Measurements from ENCODE around the gene DLG2. TPM values are rescaled to one million over a fixed set of nuclear protein-coding genes. Genes with fewer than 3 reads are reported as not detected.

Gene DLG2
- polyA plus RNA-seq, 1 donor, result 8.1 TPM

DNA sequence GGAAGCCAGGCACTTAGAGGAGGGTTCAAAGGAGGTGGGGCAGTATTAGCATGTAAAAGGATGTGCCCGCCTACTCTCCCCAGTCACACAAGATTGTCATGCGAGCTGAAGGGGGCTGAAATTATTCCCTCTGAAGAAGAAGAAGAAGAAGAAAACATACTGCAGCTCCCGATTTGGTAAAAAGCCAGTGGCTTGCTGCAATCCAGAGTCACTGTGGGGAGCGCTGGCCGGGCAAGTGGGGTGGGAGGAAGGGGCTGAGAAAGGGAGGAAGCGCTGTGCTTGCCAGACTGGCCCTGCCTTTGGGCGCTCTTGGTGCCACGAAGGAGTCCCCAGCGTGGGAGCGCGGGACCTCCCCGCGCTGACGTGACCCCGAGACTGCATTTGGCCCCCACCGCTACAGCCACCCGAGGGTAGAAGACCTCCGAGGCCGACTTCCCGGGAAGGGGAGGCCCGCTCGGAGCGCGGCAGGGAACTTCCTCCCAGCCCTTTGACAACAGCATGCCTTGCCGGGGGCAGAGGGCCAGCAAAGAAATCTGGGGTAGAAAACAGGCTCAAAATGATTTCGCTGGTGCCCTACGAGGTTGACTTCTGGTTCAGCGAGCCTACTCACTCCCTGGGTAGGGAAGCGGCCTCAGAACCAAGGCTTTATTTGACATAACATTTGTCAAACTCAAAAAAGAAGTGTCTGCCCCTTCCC lies 906.3 kb downstream of the DLG2 start:
- Histone ChIP-seq H3K9me3 (ENCODE audit: control insufficient read depth, low read depth, low read length) (no peaks in the 10 kb centered on the region), H3K4me1 (ENCODE audit: control insufficient read depth, insufficient read depth, low read length) (no peaks in the 10 kb centered on the region), H3K27me3 (ENCODE audit: control insufficient read depth, insufficient read depth, low read length) (peaks cover 22% of the 10 kb centered on the region), H3K27ac (ENCODE audit: low read length) (no peak overlapping the region), H3K36me3 (ENCODE audit: control insufficient read depth, insufficient read depth, low read length) (no peaks in the 10 kb centered on the region), H3K4me3 (ENCODE audit: low read length) (peak overlapping the region; percentile 37)
- peak in 1 of 2 donors; percentile 12 for DNase-seq
- WGBS (ENCODE audit: insufficient coverage, low lambda C conversion rate), result no CpG with 5 or more reads among the region's 29 CpGs

DNA sequence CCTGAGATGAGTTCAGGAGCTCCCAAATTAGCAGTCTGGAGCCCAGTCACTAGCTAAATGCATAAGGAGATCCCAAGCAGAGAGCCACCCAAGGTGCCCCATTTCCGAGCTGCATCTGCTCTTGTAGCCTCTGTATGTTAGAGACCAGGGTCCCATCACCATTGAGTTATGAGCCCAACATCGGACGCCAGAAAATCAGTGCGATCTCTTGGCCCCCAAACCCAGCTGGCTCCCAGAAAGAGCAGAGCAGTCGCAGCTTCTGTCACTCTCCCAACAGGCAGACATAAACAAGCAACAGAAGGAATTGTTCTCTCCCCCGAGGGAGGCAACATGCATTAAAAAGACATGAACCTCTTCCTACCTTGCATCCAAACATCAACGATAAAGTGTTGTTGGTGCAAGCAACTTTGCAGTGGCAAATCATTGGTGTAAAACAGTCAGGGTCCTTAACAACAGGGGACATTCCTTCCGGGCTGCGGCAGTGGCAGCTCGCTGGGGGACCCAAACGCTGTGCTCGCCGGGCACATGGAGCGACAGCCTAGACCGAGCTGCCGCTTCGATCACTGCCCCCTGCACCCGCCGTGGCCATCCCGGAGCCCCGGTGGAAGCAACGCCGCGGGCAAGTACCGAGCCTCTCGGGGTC lies 907.1 kb downstream of the DLG2 start:
- no peak overlapping the region for H3K27ac ChIP-seq (ENCODE audit: low read length)
- WGBS (ENCODE audit: insufficient coverage, low lambda C conversion rate), result no CpG with 5 or more reads among the region's 26 CpGs

DNA sequence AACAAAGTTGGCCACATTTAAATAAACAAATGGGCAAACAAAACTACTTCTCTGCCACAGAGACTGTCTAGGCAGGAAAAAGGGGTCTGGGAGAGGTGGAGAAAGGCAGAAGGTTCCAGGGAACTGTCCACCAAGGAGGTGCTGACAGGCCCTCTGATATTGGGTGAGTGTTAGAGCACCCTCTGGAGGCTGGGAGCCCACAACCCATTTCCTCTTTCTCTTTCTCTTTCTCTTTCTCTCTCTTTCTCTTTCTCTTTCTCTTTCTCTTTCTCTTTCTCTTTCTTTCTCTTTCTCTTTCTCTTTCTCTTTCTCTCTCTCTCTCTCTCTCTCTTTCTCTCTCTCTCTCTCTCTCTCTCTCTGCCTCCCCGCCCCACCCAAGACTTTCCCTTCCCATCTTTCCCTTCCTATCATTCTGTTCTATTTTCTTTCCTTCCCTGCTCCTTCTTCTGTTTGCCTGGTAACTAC lies 912.8 kb downstream of the DLG2 start:
- Histone ChIP-seq H3K27me3 (ENCODE audit: control insufficient read depth, insufficient read depth, low read length) (peaks cover 1% of the 10 kb centered on the region), H3K9me3 (ENCODE audit: control insufficient read depth, low read depth, low read length) (peaks cover 3% of the 10 kb centered on the region), H3K27ac (ENCODE audit: low read length) (no peak overlapping the region), H3K36me3 (ENCODE audit: control insufficient read depth, insufficient read depth, low read length) (no peaks in the 10 kb centered on the region), H3K4me1 (ENCODE audit: control insufficient read depth, insufficient read depth, low read length) (no peaks in the 10 kb centered on the region), H3K4me3 (ENCODE audit: low read length) (no peak overlapping the region)
- peak; percentile 52 to 54 for DNase-seq
- 20% methylated on average over 1 of the region's 1 CpG for WGBS (ENCODE audit: insufficient coverage, low lambda C conversion rate)

More for the DNA sequence above, 907.1 kb downstream of the DLG2 start:
- Histone ChIP-seq H3K4me1 (ENCODE audit: control insufficient read depth, insufficient read depth, low read length) (no peaks in the 10 kb centered on the region), H3K27me3 (ENCODE audit: control insufficient read depth, insufficient read depth, low read length) (peaks cover 22% of the 10 kb centered on the region), H3K36me3 (ENCODE audit: control insufficient read depth, insufficient read depth, low read length) (no peaks in the 10 kb centered on the region), H3K4me3 (ENCODE audit: low read length) (peak overlapping the region; percentile 37), H3K9me3 (ENCODE audit: control insufficient read depth, low read depth, low read length) (no peaks in the 10 kb centered on the region)
- DNase-seq, result no peak

DNA sequence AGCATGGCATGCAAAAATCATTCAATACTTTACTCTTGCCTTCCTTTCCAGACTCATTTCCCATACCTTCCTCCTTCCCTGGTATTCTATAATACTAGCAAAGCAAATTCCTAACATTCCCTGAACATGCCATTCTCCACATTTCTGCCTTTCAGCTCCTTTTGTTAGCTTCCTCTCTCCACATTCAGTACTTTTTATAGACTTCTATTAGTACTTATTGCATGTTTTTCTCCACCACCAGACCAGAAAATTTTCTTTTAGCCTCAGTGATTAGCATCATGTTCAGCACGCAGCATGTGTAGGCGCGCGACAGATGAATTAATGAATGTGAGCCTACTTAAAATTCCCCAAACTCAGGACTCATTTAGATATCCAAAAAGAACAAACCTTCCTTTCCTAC lies 935.3 kb downstream of the DLG2 start:
- H3K4me1 ChIP-seq (ENCODE audit: control insufficient read depth, insufficient read depth, low read length), result no peaks in the 10 kb centered on the region
- no peak overlapping the region for H3K4me3 ChIP-seq (ENCODE audit: low read length)
- DNase-seq, result no peak
- no peaks in the 10 kb centered on the region for H3K36me3 ChIP-seq (ENCODE audit: control insufficient read depth, insufficient read depth, low read length)
- H3K9me3 ChIP-seq (ENCODE audit: control insufficient read depth, low read depth, low read length), result no peaks in the 10 kb centered on the region
- no peaks in the 10 kb centered on the region for H3K27me3 ChIP-seq (ENCODE audit: control insufficient read depth, insufficient read depth, low read length)
- WGBS (ENCODE audit: insufficient coverage, low lambda C conversion rate), result 40% methylated on average over 2 of the region's 4 CpGs
- H3K27ac ChIP-seq (ENCODE audit: low read length), result no peak overlapping the region

DNA sequence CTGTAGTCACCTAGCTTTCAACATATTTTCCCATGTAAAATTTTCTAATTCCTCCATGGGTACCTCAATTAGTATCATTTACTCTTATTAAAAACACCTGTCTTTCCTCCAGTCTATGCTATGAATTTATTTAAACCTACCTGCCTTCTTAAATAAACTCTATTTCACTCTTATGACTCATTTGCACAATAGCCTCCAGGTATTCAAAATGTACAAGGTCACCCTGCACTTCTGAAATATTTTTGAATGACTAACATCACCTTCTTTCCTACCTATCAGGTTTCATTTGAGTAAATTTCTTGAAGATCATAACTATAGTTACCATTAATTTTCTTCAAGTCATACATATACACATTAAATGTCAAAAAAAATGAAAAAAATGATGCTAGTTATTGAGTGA lies 939.7 kb downstream of the DLG2 start:
- no peaks in the 10 kb centered on the region for H3K27me3 ChIP-seq (ENCODE audit: control insufficient read depth, insufficient read depth, low read length)
- H3K36me3 ChIP-seq (ENCODE audit: control insufficient read depth, insufficient read depth, low read length), result no peaks in the 10 kb centered on the region
- H3K27ac ChIP-seq (ENCODE audit: low read length), result no peak overlapping the region
- H3K9me3 ChIP-seq (ENCODE audit: control insufficient read depth, low read depth, low read length), result no peaks in the 10 kb centered on the region
- no peaks in the 10 kb centered on the region for H3K4me1 ChIP-seq (ENCODE audit: control insufficient read depth, insufficient read depth, low read length)
- no peak for DNase-seq
- H3K4me3 ChIP-seq (ENCODE audit: low read length), result no peak overlapping the region

DNA sequence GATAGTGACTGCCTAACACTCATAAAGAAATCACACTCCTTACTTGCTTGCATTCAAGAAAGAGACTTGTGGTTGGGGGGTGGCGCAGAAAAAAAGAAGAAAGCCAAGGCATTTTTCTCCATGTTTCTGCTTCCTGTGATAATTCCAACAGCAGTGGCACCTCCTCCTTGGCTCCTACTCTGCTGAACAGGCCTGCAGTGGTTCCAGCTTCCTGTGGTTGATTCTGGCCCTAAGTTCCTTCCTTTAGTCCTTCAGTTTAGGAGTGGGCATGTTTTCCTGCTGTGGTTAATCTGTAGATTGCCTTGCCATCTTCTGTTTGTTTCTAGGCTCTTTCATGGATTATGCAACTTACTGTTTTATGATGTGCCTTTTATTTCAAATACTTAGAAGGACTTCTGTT lies 940.4 kb downstream of the DLG2 start:
- Histone ChIP-seq H3K4me3 (ENCODE audit: low read length) (no peak overlapping the region), H3K4me1 (ENCODE audit: control insufficient read depth, insufficient read depth, low read length) (no peaks in the 10 kb centered on the region), H3K9me3 (ENCODE audit: control insufficient read depth, low read depth, low read length) (no peaks in the 10 kb centered on the region), H3K36me3 (ENCODE audit: control insufficient read depth, insufficient read depth, low read length) (no peaks in the 10 kb centered on the region), H3K27ac (ENCODE audit: low read length) (no peak overlapping the region), H3K27me3 (ENCODE audit: control insufficient read depth, insufficient read depth, low read length) (no peaks in the 10 kb centered on the region)
- DNase-seq, result no peak
- WGBS (ENCODE audit: insufficient coverage, low lambda C conversion rate), result no CpG with 5 or more reads among the region's 1 CpG

DNA sequence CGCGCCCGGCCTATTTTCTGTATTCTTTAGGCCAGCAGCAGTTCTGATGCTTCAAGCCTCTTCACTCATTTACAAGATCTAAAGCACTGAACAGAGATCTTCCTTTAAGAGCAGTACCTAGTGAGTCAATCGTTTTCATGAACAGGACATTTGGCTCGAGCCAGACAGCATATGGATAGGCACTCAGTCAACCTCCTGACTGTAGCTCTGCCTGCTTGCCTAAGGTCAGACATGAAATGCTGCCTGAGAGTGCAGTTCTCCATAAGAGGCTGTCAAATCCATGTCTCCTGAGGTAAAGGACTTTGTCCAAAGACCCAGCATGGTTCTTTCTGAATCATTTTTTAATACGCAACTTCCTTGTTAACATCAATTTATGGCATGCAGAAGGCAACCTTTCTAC lies 941.2 kb downstream of the DLG2 start:
- H3K36me3 ChIP-seq (ENCODE audit: control insufficient read depth, insufficient read depth, low read length), result no peaks in the 10 kb centered on the region
- H3K9me3 ChIP-seq (ENCODE audit: control insufficient read depth, low read depth, low read length), result no peaks in the 10 kb centered on the region
- no peaks in the 10 kb centered on the region for H3K27me3 ChIP-seq (ENCODE audit: control insufficient read depth, insufficient read depth, low read length)
- WGBS (ENCODE audit: insufficient coverage, low lambda C conversion rate), result 100% methylated on average over 4 of the region's 6 CpGs
- H3K4me3 ChIP-seq (ENCODE audit: low read length), result no peak overlapping the region
- H3K27ac ChIP-seq (ENCODE audit: low read length), result no peak overlapping the region
- no peaks in the 10 kb centered on the region for H3K4me1 ChIP-seq (ENCODE audit: control insufficient read depth, insufficient read depth, low read length)
- DNase-seq, result no peak

- H3K9me3 ChIP-seq (ENCODE audit: control insufficient read depth, low read depth, low read length), result no peaks in the 10 kb centered on the region
- no peaks in the 10 kb centered on the region for H3K4me1 ChIP-seq (ENCODE audit: control insufficient read depth, insufficient read depth, low read length)
Observed at GRCh38 chr11:84685149-84685548, 942.0 kb downstream of the DLG2 start.

GRCh38 chr11:84681456-84681855 lies 945.7 kb downstream of the DLG2 start:
- H3K9me3 ChIP-seq (ENCODE audit: control insufficient read depth, low read depth, low read length), result no peaks in the 10 kb centered on the region
- no peaks in the 10 kb centered on the region for H3K4me1 ChIP-seq (ENCODE audit: control insufficient read depth, insufficient read depth, low read length)
- H3K27ac ChIP-seq (ENCODE audit: low read length), result no peak overlapping the region
- H3K36me3 ChIP-seq (ENCODE audit: control insufficient read depth, insufficient read depth, low read length), result no peaks in the 10 kb centered on the region
- H3K27me3 ChIP-seq (ENCODE audit: control insufficient read depth, insufficient read depth, low read length), result no peaks in the 10 kb centered on the region
- no peak for DNase-seq
- 100% methylated on average over 1 of the region's 2 CpGs for WGBS (ENCODE audit: insufficient coverage, low lambda C conversion rate)
- H3K4me3 ChIP-seq (ENCODE audit: low read length), result no peak overlapping the region

More at GRCh38 chr11:84685149-84685548, 942.0 kb downstream of the DLG2 start:
- no peak overlapping the region for H3K27ac ChIP-seq (ENCODE audit: low read length)
- no peak overlapping the region for H3K4me3 ChIP-seq (ENCODE audit: low read length)
- DNase-seq, result no peak
- no peaks in the 10 kb centered on the region for H3K36me3 ChIP-seq (ENCODE audit: control insufficient read depth, insufficient read depth, low read length)
- H3K27me3 ChIP-seq (ENCODE audit: control insufficient read depth, insufficient read depth, low read length), result no peaks in the 10 kb centered on the region

GRCh38 chr11:84675396-84676025 lies 951.6 kb downstream of the DLG2 start:
- no peak overlapping the region for H3K4me3 ChIP-seq (ENCODE audit: low read length)
- no peak for DNase-seq
- no peak overlapping the region for H3K27ac ChIP-seq (ENCODE audit: low read length)
- H3K36me3 ChIP-seq (ENCODE audit: control insufficient read depth, insufficient read depth, low read length), result no peaks in the 10 kb centered on the region
- no peaks in the 10 kb centered on the region for H3K4me1 ChIP-seq (ENCODE audit: control insufficient read depth, insufficient read depth, low read length)
- WGBS (ENCODE audit: insufficient coverage, low lambda C conversion rate), result no CpG with 5 or more reads among the region's 5 CpGs
- no peaks in the 10 kb centered on the region for H3K27me3 ChIP-seq (ENCODE audit: control insufficient read depth, insufficient read depth, low read length)
- H3K9me3 ChIP-seq (ENCODE audit: control insufficient read depth, low read depth, low read length), result no peaks in the 10 kb centered on the region
